ENCODE results near the gene MUC15. TPM values are rescaled to one million over a fixed set of nuclear protein-coding genes. Genes with fewer than 3 reads are reported as not detected.

The MUC15 gene
- total RNA-seq, 2 experiments from 2014 or later = not detected

GRCh38 chr11:26573896-26574295 is 1.8 kb upstream of the MUC15 start:
- no peak for ATAC-seq
- POLR2A ChIA-PET = no interaction called here
- intact Hi-C loops (cut with micrococcal nuclease) = no loop called here

GRCh38 chr11:26572770-26573402 is 823 bp upstream of the MUC15 start:
- CTCF ChIA-PET = interaction anchor here (0.6 kb wide), 1 partner anchor 77 kb away, joined by 4 read pairs; no protein-coding TSS in a partner anchor
- POLR2A ChIA-PET = no interaction called here
- Mint-ChIP-seq H3K9me3 (peaks cover 6% of the 10 kb centered on the region), H3K27ac (no peak overlapping the region), H3K27me3 (no peaks in the 10 kb centered on the region), H3K36me3 (ENCODE audit: low read depth) (no peaks in the 10 kb centered on the region), H3K4me1 (ENCODE audit: low read depth) (no peaks in the 10 kb centered on the region), H3K4me3 (no peak overlapping the region)
- intact Hi-C loops (cut with micrococcal nuclease) = no loop called here
- ATAC-seq (no peak), DNase-seq (no peak)
- TF ChIP-seq, protein P1, sequence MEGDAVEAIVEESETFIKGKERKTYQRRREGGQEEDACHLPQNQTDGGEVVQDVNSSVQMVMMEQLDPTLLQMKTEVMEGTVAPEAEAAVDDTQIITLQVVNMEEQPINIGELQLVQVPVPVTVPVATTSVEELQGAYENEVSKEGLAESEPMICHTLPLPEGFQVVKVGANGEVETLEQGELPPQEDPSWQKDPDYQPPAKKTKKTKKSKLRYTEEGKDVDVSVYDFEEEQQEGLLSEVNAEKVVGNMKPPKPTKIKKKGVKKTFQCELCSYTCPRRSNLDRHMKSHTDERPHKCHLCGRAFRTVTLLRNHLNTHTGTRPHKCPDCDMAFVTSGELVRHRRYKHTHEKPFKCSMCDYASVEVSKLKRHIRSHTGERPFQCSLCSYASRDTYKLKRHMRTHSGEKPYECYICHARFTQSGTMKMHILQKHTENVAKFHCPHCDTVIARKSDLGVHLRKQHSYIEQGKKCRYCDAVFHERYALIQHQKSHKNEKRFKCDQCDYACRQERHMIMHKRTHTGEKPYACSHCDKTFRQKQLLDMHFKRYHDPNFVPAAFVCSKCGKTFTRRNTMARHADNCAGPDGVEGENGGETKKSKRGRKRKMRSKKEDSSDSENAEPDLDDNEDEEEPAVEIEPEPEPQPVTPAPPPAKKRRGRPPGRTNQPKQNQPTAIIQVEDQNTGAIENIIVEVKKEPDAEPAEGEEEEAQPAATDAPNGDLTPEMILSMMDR (IDR thresholded peaks at IDR 0.05) = no peak

More at GRCh38 chr11:26573896-26574295, 1.8 kb upstream of the MUC15 start:
- Mint-ChIP-seq H3K9me3 (peaks cover 6% of the 10 kb centered on the region), H3K4me3 (no peak overlapping the region), H3K27ac (no peak overlapping the region), H3K36me3 (ENCODE audit: low read depth) (no peaks in the 10 kb centered on the region), H3K27me3 (no peaks in the 10 kb centered on the region), H3K4me1 (ENCODE audit: low read depth) (no peaks in the 10 kb centered on the region)
- CTCF ChIA-PET = no interaction called here
- no peak for DNase-seq
- TF ChIP-seq, protein P1 (IDR thresholded peaks at IDR 0.05) = no peak

DNA sequence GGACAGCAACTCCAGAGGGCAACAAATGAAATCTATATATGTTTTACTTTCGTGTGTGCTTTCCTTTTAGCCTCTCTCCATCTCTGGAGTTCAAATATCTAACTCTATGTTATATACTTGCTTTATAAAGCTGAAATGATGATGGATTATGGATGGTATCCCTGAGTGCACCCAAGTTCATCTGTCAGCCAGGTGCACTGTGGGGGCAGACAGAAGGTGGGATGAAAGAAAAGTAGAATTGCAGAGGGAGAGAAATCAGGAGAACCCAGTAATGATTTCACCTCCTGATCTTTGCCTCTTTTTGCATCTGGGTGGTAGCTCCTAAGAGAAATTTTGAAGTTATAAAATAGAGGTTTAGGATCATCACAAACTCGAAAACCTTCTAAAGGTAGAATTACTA is 2.4 kb downstream of the MUC15 start:
- Mint-ChIP-seq H3K27ac (no peak overlapping the region), H3K4me1 (ENCODE audit: low read depth) (no peaks in the 10 kb centered on the region), H3K4me3 (no peak overlapping the region), H3K9me3 (peaks cover 9% of the 10 kb centered on the region), H3K27me3 (no peaks in the 10 kb centered on the region), H3K36me3 (ENCODE audit: low read depth) (no peaks in the 10 kb centered on the region)
- TF ChIP-seq, protein P1 (IDR thresholded peaks at IDR 0.05) = no peak
- intact Hi-C loops (cut with micrococcal nuclease) = no loop called here
- ATAC-seq (no peak), DNase-seq (no peak)
- ChIA-PET CTCF (no interaction called here), POLR2A (no interaction called here)

DNA sequence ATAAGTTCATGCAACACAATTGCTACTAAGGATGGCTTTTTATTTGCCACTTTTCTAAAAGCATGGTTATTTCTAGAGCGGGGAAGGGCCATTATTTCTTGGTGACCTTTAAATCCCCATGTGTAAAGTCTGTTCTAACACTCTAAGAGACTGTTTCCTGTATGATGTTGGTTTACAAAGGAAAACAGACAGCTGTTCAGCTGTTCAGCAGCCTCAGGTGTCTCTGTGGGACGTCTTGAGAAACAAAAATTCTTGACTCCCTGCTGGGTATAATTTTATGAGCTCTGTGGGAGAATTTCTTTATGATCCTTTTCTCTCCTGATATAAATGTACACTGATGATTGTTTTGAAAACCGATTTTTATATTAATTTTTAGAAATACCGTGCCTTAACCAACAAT is 13.9 kb downstream of the MUC15 start:
- ATAC-seq = no peak
- POLR2A ChIA-PET = no interaction called here
- intact Hi-C loops (cut with micrococcal nuclease) = no loop called here

DNA sequence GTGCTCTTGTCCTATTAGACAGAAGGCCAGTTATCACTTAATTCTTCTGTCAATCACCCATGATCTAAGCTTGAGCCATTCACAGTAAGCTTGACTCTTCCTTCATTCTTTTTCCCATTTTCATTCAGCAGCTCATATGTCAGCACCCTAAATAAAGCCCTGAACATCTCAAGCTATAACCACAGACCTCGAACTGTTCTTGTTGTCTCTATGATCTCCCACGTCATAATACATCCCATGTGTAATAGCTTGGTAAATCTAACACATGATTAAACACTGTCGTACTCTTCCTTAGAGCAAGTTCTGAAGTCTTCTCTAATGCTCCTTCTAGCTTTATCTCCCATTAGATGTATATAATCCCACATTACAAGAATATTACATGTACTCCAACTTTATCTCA is 14.4 kb downstream of the MUC15 start:
- Mint-ChIP-seq H3K27ac (no peak overlapping the region), H3K4me3 (no peak overlapping the region), H3K9me3 (no peaks in the 10 kb centered on the region), H3K36me3 (ENCODE audit: low read depth) (no peaks in the 10 kb centered on the region), H3K27me3 (no peaks in the 10 kb centered on the region), H3K4me1 (ENCODE audit: low read depth) (no peaks in the 10 kb centered on the region)
- intact Hi-C loops (cut with micrococcal nuclease) = no loop called here
- ATAC-seq (no peak), DNase-seq (no peak)
- CTCF ChIA-PET = no interaction called here
- TF ChIP-seq, protein P1 (IDR thresholded peaks at IDR 0.05) = no peak
- POLR2A ChIA-PET = no interaction called here

More for the DNA sequence above, 13.9 kb downstream of the MUC15 start:
- DNase-seq = no peak
- no peaks in the 10 kb centered on the region for H3K4me1 Mint-ChIP-seq (ENCODE audit: low read depth)
- H3K9me3 Mint-ChIP-seq = no peaks in the 10 kb centered on the region
- no peaks in the 10 kb centered on the region for H3K36me3 Mint-ChIP-seq (ENCODE audit: low read depth)
- CTCF ChIA-PET = no interaction called here
- no peak overlapping the region for H3K4me3 Mint-ChIP-seq
- no peak overlapping the region for H3K27ac Mint-ChIP-seq
- TF ChIP-seq, protein P1 (IDR thresholded peaks at IDR 0.05) = no peak
- H3K27me3 Mint-ChIP-seq = no peaks in the 10 kb centered on the region

Data from activated CD8-positive, alpha-beta T cell treated with anti-CD3 and anti-CD28 coated beads for 36 hours (primary cell).